ENCODE results near the gene EIF4E2. TPM values are rescaled to one million over a fixed set of nuclear protein-coding genes. Genes with fewer than 3 reads are reported as not detected.

The EIF4E2 gene
- total RNA-seq, 1 experiment from 2014 or later = 69.6 TPM

- Histone ChIP-seq H2AFZ (no peak overlapping the region), H3K4me2 (no peak overlapping the region), H3K4me3 (no peak overlapping the region), H3K27me3 (ENCODE audit: insufficient read depth, low read depth) (no peaks in the 10 kb centered on the region), H3K4me1 (replicated peaks; ENCODE audit: insufficient read depth) (no peaks in the 10 kb centered on the region), H3K36me3 (ENCODE audit: low read depth) (no peaks in the 10 kb centered on the region), H3K9me2 (ENCODE audit: insufficient read depth) (no peaks in the 10 kb centered on the region), H3K27ac (no peak overlapping the region), H3K9me3 (ENCODE audit: insufficient read depth, low read depth) (0 out of 2 replicates have a peak, but pooled peaks cover 2% of the 10 kb centered on the region), H3F3A (ENCODE audit: insufficient read depth, low read depth) (no peaks in the 10 kb centered on the region), H3K79me2 (ENCODE audit: low read depth) (no peaks in the 10 kb centered on the region), H4K20me1 (ENCODE audit: insufficient read depth) (no peaks in the 10 kb centered on the region)
- ChIA-PET CTCF (no interaction called here), POLR2A (ENCODE audit: unreplicated experiment) (interaction anchor here (0.6 kb wide), 1 partner anchor 16 kb away, joined by 4 read pairs; the partner anchor contains the start of genes EIF4E2 and TIGD1)
- intact Hi-C loops (cut with micrococcal nuclease; ENCODE audit: unreplicated experiment) = no loop called here
- DNase-seq = no peak
- no TSS peak for BruUV-seq (replicated peaks)
- no peak for TF ChIP-seq CTCF (conservative IDR thresholded peaks at IDR 0.05)
- TF ChIP-seq EZH2 (IDR thresholded peaks at IDR 0.05; ENCODE audit: low read depth) = no peak
Measured at GRCh38 chr2:232533944-232534710, 16.4 kb upstream of the EIF4E2 start.

GRCh38 chr2:232534940-232535651, 15.4 kb upstream of the EIF4E2 start:
- CTCF ChIA-PET = no interaction called here
- 0 out of 2 replicates have a peak, but pooled peaks cover 2% of the 10 kb centered on the region for H3K9me3 ChIP-seq (ENCODE audit: insufficient read depth, low read depth)
- POLR2A ChIA-PET (ENCODE audit: unreplicated experiment) = no interaction called here
- no peaks in the 10 kb centered on the region for H4K20me1 ChIP-seq (ENCODE audit: insufficient read depth)
- H3F3A ChIP-seq (ENCODE audit: insufficient read depth, low read depth) = no peaks in the 10 kb centered on the region
- no peaks in the 10 kb centered on the region for H3K4me1 ChIP-seq (replicated peaks; ENCODE audit: insufficient read depth)
- H3K79me2 ChIP-seq (ENCODE audit: low read depth) = no peaks in the 10 kb centered on the region
- DNase-seq = no peak
- no peak overlapping the region for H3K4me3 ChIP-seq
- no peak for TF ChIP-seq CTCF (conservative IDR thresholded peaks at IDR 0.05)
- no peak for TF ChIP-seq EZH2 (IDR thresholded peaks at IDR 0.05; ENCODE audit: low read depth)
- H3K36me3 ChIP-seq (ENCODE audit: low read depth) = no peaks in the 10 kb centered on the region
- no peak overlapping the region for H3K4me2 ChIP-seq
- no peak overlapping the region for H3K27ac ChIP-seq
- H3K9me2 ChIP-seq (ENCODE audit: insufficient read depth) = no peaks in the 10 kb centered on the region
- intact Hi-C loops (cut with micrococcal nuclease; ENCODE audit: unreplicated experiment) = no loop called here
- BruUV-seq (replicated peaks) = no TSS peak
- H3K27me3 ChIP-seq (ENCODE audit: insufficient read depth, low read depth) = no peaks in the 10 kb centered on the region
- H2AFZ ChIP-seq = no peak overlapping the region

- Histone ChIP-seq H3K4me3 (no peak overlapping the region), H3K79me2 (ENCODE audit: low read depth) (no peaks in the 10 kb centered on the region), H3K27ac (no peak overlapping the region), H3K4me2 (no peak overlapping the region), H3F3A (ENCODE audit: insufficient read depth, low read depth) (no peaks in the 10 kb centered on the region), H3K27me3 (ENCODE audit: insufficient read depth, low read depth) (no peaks in the 10 kb centered on the region), H3K9me2 (ENCODE audit: insufficient read depth) (no peaks in the 10 kb centered on the region), H4K20me1 (ENCODE audit: insufficient read depth) (no peaks in the 10 kb centered on the region), H3K36me3 (ENCODE audit: low read depth) (no peaks in the 10 kb centered on the region), H3K4me1 (replicated peaks; ENCODE audit: insufficient read depth) (no peaks in the 10 kb centered on the region), H3K9me3 (ENCODE audit: insufficient read depth, low read depth) (0 out of 2 replicates have a peak, but pooled peaks cover 2% of the 10 kb centered on the region), H2AFZ (no peak overlapping the region)
- no peak for TF ChIP-seq EZH2 (IDR thresholded peaks at IDR 0.05; ENCODE audit: low read depth)
- TF ChIP-seq CTCF (conservative IDR thresholded peaks at IDR 0.05) = no peak
- intact Hi-C loops (cut with micrococcal nuclease; ENCODE audit: unreplicated experiment) = no loop called here
- POLR2A ChIA-PET (ENCODE audit: unreplicated experiment) = no interaction called here
- no TSS peak for BruUV-seq (replicated peaks)
- DNase-seq = no peak
- CTCF ChIA-PET = no interaction called here
Measured at GRCh38 chr2:232535761-232536530, 14.5 kb upstream of the EIF4E2 start.

Data from PC-9 (cell line).